NCI-H2081 (cell line): ENCODE measurements around the gene CHST6.
"Not testable (repeated sequence)": the region's sequence is repeated elsewhere in the genome, so short reads cannot be mapped to it uniquely, and the experiment has no call there.

Experiments
- DNase-seq, 2 experiments: peaks; one replicate each; lab custom pipeline; 2025; lab: John Stamatoyannopoulos, UW

The CHST6 gene

DNA sequence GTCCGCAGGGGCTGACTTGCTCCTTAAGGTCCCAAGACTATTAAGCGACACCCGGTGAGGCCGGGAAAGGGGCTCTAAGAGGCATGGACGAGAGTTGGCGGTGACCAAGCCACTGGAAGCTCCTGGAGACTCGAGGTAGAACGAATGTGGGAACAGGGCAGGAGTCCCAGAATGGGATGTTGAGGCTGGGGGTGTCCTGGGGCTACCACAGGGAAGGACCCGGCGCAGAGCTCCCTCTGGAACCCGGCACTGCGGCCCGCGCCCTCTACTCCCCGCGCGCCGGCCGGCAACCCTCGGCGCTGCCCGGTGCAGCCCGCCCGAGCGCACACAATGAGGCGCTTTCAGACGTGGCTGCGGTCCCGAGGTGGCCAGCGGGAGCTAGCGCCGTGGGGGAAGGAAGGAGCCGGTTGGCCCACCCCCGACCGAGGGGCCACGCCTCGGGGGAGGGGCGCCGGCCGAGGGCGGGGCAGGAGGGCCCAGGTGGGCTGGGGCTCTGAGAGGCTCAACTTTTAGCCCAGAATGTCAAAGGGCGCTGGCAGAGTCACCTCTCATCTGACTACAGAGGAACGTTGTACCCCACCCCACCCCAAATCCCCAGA is at the start of gene CHST6:
TSS of gene CHST6 (minus strand) at position 366 of the 599 bp plus-strand sequence. CDS start 15,613 bp downstream, outside the sequence.
- DNase-seq, result no peak

DNA sequence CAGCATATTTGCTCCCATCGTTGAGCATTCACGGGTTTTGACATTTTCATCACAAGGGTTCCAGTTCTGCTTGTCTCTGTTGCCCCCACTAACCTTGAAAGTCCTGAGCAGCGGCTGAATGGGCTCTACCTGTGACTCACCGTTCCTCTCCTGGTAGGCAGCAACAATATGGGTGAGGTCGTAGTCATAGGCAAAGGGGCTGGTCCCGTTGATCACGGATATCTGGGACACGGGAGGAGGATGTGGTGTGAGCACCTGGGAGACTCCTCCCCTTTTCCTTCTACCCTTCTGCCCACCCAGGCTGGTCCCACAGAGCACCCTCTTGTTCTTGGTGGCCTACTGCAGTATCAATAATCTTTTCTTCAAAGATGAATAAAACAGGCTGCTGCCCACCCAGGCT is 47.2 kb upstream of the CHST6 start:
- DNase-seq, result not testable (repeated sequence)

DNA sequence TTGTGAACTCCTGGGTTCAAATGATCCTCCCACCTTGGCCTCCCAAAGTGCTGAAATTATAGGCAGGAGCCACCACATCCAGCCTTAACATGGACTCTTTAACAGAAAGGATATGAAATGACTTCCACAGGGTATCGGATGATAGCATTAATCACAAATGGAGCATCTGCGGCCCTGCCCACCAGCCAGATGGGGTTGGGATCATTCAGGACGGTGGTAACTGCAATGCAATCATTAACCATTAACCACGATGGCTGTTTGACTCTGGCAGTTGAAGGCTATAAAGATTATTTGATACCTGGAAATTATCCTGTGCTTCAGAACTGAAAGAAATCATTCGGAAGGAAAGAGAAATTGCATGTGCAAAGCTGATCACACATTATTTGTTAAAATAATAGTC is 46.0 kb upstream of the CHST6 start:
- no peak for DNase-seq

DNA sequence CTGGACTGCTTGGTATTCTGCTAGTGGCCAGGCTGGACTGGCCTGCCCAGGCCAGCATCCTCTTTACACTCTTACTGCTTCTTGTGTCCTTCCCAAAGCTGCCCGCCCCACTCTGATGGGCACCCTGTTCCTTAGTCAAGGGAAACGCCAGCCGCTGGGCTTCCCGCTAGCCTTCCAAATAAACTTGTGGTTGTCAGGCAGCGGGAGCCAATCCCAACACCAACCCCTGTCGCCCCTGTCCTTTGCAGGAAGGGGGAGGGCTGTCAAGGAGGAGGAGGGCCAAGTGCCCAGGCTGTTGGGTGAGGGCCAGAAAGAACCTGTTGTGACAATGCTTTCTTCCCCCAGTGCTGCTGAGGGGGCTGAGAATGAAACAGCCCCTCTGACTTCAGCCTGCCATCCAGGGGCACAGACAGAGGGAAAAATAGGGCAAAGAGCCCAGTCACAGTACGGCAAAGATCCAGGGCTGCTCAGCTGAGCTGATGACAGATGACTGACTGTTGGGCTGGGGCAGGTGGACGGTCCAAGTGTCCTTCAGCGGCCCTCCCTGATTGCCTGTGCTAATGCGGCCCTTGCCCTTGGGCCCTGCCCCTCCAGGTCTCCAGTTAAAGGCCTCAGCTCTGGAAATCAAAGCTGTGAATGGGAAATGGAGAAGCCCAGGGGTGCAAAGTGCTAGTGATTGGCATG is 43.8 kb upstream of the CHST6 start:
- not testable (repeated sequence) for DNase-seq

DNA sequence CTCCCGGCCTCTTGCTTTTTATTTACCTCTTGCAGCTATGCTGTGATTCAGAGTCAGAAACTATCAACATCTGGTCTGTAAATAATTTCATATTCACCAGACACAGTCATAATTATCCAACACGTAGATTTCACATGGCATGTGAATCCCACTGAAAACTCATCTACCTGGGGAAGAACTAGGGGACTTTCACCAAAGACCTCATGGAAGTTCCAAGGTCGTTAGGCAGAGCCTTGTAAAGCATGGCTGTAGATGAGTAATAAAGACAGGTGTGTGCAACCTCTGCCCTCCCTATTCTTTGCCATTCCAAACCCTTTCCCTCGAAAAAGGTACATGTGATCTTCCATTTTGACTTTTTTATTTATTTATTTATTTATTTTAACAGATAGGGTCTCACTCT is 42.5 kb upstream of the CHST6 start:
- no peak for DNase-seq

DNA sequence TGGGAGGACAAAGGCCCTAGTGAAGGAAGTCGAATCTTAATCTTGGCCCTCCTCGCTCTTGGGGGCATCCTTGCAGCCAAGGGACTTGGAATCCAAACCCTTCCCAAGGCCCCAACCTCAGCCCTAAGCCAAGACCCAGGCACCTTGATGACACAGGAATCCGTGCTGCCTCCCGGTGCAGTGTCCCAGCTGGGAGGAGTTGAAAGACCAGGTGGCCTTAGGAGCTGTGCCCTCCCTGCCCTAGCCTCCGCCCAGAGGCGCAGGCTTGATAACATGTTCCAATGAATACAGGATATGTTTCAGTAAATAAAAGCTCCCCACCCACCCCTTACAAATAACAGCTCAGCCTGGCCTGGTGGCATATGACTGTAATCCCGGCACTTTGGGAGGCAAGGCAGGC is 40.7 kb upstream of the CHST6 start, which contains the start of gene CHST5:
TSS of gene CHST5 (minus strand) at position 208 of the 400 bp plus-strand sequence. CDS start 5,724 bp downstream, outside the sequence.
- DNase-seq, result no peak

DNA sequence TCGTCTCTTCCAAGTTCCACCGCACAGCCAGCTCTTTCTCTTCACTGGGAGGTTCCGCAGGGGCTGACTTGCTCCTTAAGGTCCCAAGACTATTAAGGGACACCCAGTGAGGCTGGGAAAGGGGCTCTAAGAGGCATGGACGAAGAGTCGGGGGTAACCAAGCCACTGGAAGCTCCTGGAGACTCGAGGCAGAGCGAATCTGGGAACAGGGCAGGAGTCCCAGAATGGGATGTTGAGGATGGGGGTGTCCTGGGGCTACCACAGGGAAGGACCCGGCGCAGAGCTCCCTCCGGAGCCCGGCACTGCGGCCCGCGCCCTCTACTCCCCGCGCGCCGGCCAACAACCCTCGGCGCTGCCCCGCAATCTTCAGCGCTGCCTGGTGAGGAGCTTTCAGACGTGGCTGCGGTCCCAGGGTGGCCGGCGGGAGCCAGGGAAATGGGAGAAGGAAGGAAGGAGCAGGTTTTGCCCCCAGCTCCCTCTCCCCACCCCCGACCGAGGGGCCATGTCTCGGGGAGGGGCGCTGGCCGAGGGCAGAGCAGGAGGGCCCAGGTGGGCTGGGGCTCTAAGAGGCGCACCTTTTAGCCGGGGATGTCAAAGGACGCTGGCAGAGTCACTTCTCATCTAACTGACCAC is 40.1 kb upstream of the CHST6 start:
- DNase-seq, result no peak

DNA sequence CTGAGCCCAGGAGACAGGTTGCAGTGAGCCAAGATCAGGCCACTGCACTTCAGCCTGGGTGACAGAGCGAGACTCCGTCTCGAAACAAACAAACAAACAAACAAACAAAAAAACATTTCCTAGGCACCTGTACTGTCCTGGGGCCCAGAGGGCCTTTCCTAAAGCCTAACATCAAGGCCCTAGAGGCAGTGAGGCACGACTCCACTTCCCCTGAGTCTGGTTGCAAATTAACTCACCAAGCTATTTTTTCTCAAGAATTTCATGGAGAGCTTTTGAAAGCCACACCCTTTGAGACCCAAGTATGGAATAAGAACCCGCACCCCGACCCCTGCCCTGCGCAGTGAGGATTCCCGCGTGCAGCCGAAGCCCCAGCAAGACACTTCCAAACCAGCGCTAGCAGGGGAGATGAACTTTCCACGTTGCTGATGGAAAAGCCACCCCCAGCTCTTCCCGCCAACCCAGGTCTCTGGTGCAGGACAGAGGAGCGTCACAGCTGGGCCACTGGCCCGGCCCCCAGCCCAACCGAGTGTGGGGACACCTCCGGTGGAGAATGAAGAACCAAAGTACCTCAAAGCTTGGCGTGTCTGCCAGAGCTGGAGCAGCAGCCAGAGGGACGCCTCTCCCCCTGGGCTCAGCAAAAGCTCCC is 39.4 kb upstream of the CHST6 start:
- DNase-seq, result no peak

DNA sequence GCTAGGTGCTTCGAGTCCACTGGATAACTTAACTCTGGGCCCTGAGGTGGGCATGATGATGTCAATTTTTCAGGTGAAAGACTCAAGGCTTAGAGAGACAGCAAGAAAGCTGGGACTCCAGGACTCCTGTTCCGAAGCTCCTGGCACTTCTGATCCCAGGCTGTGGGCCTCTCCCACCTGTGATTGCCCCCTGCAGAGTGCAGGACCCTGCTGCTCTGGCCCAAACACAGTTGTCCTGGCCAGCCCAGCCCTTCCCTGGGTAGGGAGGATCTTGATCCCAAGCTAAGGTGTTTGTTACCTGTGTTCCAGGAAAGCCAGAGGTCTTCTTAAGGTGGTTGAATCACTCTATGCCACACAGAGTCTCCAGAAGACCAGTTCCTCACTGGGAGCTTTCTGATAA is 37.5 kb upstream of the CHST6 start:
- no peak for DNase-seq

DNA sequence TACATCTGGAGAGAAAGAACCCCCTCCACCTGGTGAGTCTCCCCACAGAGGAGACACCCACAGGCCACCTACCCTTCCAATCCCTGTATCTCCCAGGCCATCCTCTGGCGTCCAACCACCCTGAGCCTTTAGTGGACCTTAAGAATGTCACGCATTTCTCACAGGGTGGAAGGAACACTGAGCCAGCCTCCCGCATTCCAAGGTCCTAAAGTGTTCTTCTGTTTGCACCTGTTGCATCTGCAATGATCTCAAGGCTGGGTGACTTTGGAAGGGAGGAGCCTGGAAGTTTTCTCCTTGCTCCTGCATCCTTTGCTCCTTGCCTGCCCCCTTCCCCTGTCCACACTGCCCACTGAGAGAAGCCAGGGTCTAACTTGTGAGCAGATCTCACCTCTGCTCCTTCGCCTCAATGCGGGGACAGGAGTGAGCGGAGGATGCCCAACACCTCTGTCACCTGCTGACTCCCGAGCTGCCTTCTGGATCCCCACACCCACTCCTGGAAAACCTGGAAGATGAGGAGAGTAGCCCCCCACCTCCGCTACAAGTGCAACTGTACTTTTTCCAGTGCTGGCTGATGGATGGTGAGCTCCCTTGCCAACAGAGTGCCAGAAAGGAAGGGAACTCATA is 37.0 kb upstream of the CHST6 start:
- no peak for DNase-seq

DNA sequence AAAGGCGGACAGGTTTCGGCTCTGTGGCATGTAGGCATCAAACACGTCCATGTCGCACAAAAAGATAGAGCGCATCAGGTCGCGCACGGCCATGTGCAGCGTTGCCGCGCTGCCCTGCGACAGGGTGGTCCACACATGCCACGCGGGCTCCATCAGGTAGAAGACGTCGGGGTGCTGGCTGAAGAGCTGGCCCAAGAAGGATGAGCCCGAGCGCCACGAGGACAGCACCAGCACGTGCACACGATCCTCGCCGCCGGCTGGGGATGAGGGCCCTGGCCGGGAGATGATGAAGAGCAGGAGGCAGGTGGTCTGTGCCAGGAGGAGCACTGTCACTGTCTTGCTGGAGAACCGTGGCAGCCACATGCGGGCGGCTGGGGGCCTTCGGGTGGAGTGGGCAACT is 34.7 kb upstream of the CHST6 start:
- no peak for DNase-seq

DNA sequence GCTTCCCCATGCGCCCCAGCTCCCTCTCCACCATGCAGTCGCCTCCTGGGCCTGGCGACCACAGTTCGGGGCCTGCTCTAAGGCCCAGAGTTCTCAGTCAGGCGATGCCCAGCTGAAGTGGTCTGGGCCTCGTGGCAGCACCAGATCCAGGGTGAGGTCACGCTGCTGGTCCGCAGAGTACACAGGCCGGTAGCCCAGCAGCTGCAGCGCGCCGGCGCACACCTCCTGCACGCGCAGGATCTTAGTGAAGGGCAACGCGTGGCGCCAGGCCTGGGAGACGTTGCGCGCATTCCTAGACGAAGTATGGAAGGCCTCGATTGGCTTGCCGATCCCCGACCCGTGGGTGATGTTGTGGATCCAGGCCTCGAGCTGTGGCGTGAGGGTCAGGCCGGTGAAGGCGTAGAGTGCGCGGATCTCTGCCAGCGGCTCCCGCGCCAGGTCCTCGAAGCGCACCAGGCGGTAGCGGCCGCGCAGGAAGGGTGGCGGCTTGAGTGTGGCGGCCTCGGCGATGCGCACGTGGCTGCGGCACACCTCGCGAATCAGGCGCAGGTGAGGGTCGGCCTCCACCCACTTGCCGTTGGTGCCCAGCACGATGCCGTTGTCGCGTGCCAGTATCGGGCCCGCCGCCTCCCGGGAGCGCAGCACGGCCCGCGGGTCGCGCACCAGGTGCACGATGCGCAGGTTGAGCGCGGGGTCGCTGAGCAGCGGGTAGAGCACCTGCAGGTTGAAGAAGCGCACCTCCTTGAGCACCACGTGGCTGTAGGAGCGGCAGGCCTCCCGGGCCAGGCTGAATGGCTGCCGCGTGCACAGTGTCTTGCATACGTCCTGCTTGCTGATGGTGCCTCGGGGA is 34.0 kb upstream of the CHST6 start:
- DNase-seq, result no peak

DNA sequence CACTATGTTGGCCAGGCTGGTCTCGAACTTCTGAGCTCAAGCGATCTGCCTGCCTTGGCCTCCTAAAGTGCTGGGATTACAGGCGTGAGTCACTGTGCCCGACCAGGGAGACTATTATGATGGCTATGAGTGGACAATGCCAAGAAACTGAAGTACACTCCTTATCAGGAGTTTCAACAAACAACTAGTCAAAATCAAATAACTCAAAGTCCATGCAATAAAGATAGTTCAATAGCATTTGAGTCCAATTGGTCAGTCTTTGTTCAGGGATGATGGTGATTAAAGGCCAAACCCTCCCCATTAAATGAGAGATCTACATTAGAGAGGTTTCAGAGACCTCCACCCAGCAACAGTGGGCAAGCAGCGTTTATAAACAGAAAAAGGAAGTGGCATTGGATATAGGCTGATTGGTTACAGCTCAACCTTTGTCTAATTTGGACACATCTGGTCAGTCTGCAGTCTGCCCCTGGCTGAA is 32.6 kb upstream of the CHST6 start:
- DNase-seq, result no peak

DNA sequence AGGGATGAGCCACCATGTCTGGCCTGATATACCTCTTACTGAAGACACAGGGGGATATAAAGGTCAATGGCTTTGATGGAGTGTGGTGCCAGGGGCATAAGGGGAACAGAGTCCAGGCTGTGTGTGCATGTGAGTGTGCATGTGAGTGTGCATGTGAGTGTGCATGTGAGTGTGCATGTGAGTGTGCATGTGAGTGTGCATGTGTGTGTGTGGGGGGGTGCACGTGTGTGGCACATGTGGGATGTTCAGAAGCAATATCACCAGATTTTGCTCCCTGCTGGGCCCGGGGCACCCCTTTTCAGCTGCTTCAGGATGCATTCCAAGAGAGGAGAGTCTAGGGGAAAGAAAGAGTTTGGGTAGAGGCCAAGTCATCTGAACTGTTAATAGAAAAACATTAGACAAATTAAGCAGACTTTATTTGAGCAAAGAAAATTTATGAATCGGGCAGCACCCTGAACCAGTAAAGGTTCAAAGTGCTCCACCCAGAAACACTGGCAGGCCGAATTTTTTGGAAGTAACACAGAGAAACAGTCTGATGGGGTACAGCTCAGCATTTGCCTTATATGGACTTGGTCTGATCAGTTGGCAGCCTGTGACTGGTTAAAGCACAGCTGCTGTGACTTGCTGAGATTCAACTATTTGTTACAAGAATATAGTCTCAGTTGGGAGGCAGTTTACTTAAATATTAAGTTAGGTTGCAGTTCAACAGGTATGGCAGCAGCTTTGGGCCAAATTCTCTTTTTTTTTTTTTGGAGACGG is 31.0 kb upstream of the CHST6 start:
- DNase-seq, result no peak

DNA sequence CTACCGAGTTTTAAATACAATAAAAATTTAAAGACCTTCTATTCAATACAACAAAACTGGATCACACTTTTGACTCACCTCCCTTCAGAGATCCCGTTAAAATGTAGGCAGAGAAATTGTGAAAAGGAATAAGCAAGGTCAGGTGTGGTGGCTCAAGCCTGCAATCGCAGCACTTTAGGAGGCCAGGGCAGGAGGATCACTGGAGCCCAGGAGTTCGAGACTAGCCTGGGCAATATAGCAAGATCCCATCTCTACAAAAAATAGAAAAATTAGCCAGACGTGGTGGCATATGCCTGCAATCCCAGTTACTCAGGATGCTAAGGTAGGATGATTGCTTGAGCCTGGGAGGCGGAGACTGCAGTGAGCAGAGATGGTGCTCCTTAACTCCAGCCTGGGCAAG is 23.9 kb upstream of the CHST6 start:
- no peak for DNase-seq

DNA sequence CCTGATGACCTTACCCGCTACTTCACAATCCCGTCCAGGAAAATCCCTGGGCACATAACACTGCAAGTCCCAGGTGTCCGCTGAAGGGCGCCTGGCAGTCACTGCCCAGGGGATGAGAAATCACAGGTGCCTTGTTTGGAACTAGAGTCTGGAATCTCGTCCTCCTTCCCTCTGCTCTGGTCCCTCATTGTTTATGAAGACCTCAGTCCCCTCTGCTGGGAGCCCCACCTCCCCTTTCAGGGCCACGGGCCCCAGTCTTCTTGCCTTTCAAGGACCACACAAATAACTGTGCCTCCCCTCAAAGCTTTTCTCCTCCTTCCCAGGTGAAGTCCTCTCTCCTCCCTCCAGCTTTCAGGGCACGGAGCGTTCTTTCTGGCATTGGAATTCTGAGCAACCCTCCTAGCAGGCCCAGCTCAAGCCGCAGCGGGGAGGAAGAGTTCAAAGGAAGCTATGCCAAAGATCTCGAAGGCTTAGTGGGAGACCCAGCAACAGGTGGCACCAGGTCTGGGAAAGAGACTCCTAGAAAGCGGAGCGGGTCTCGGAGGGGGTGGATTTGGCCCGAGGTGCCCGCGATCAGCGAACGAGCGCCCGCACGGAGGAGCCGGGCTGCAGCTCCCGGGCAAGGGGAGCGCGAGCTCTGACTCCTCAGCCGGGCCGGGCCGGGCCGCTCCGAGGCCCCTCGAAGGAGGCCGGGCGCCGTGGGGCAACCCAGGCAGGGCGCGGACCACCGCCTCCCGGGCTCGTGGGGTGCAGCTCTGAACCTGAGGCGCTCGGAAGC is 21.1 kb upstream of the CHST6 start:
- DNase-seq, result peak in 1 of 2 experiments; percentile 0

DNA sequence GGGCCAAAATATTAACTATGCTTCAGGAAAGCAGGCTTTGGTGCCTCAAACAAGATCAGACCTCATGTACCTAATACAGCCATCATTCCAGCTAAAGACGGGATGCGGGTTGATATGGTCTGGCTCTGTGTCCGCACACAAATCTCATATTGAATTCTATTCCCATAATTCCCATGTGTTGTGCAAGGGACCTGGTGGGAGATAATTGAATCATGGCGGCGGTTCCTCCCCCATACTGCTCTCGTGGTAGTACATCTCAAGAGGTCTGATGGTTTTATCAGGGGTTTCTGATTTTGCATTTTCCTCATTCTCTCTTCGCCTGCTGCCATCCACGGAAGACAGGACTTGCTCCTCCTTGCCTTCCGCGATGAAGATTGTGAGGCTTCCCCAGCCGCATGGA is 19.1 kb upstream of the CHST6 start:
- DNase-seq, result no peak

DNA sequence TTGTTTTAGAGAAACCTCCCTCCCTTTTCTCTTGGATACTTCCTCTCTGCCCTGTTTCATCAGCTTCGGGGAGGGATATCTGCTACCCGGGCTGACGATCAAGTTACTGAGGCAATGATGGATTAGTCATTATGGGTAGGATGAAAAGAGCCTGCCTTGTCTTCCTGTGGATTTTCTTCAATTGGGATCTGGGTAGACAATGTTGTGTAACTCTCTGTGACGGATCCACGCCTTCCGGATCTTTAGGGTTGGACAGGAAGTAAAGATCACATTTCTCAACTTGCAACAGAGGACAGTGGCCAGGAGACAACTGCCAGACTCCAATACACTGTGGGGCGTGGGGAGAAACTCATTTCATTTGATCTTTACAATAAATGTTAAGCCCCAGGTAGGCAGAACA is 11.3 kb upstream of the CHST6 start:
- DNase-seq, result no peak

DNA sequence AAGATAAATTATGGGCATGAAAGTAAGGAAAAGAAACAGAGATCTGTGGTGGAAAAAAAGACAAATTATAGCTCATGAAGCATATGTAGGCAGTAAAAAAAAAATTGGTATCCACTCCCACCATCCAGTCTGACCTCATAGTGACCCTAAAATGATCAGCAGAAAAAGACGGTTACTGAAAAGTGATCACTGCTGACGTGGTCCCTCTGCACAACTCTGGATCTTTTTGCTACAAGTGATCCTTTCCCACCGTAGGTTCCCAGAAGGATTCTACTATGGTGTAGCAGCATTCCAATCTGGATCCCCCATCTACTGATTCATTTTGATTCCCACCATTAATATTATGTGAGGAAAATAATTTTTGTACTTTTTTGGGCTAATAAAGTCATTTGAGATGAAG is 10.9 kb upstream of the CHST6 start:
- no peak for DNase-seq

DNA sequence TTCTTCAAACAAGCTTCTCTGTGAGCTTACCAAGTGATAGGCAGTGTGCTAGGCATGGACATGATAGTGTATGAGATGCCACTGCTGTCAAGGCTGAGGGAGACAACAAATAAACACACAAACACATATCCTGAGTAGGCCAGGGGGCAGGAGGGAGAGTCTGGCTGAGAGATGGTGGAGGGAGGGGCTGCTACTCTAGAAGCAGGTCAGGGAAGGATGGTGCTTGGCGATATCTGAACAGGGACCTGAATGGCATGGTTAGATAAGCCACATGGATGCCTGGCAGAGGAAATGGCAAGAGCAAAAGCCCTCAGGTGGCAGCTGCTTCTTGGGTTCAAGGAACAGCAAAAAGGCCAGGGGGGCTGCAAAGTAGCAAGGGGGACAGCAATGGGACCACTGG is 8.6 kb upstream of the CHST6 start:
- DNase-seq, result no peak
